H1 (cell line): Measurements from ENCODE around the gene PDIA6. TPM values are rescaled to one million over a fixed set of nuclear protein-coding genes. Genes with fewer than 3 reads are reported as not detected.
A peak's percentile ranks its signal among the peaks of the same experiment; 100 is the strongest.

Experiments
- CTCF ChIA-PET: fragments of 300-600 bp; sonication (Branson Sonifier 250); formaldehyde crosslinking; loops from one replicate; lab custom pipeline; 2021; ENCODE audit not compliant: partially characterized antibody; lab: Charles Lee
- POLR2A ChIA-PET: fragments of 300-600 bp; sonication (Branson Sonifier 250); formaldehyde crosslinking; loops from one replicate; lab custom pipeline; 2021; ENCODE audit warnings: inconsistent platforms; ENCODE audit not compliant: partially characterized antibody; lab: Charles Lee
- DNase-seq, 2 experiments: peaks; one replicate each; pipeline versions ENCODE4 v3.0.0 to v3.0.0-alpha.2; 2010 to 2022; ENCODE audit warnings: low spot score in 2 of 2, low read depth in 1 of 2, mixed read lengths in 1 of 2
- FAIRE-seq: peaks from 2 replicates; lab custom pipeline; 2011; peaks lifted over from hg19 to GRCh38; lab: Jason Lieb, UNC
- H2AFZ ChIP-seq: 2 replicates; pipeline ENCODE4 v1.8.1; 2012; ENCODE audit warnings: low read length, inconsistent platforms
- H2AK5ac ChIP-seq: 2 replicates; pipeline ENCODE4 v1.6.1; 2013; ENCODE audit warnings: low read depth, low read length
- H2BK120ac ChIP-seq: replicated peaks from 2 replicates; pipeline ENCODE3; 2013; ENCODE audit warnings: low read depth, low read length, inconsistent platforms
- H2BK12ac ChIP-seq: 2 replicates; pipeline ENCODE4 v1.6.1; 2013; ENCODE audit warnings: low read depth, low read length
- H2BK15ac ChIP-seq: 2 replicates; pipeline ENCODE4 v1.6.1; 2013; ENCODE audit warnings: low read length
- H2BK20ac ChIP-seq: 2 replicates; pipeline ENCODE4 v1.6.1; 2013; ENCODE audit warnings: low read length
- H2BK5ac ChIP-seq: 2 replicates; pipeline ENCODE4 v1.6.1; 2013; ENCODE audit warnings: low read depth, low read length
- H3K14ac ChIP-seq: 2 replicates; pipeline ENCODE4 v1.6.1; 2013; ENCODE audit warnings: inconsistent platforms; ENCODE audit not compliant: insufficient read length
- H3K18ac ChIP-seq: 2 replicates; pipeline ENCODE4 v1.6.1; 2013; ENCODE audit warnings: low read length; ENCODE audit errors: extremely low read depth
- H3K23ac ChIP-seq: 2 replicates; pipeline ENCODE4 v1.6.1; 2013; ENCODE audit warnings: inconsistent platforms; ENCODE audit not compliant: insufficient read length
- H3K23me2 ChIP-seq: 2 replicates; pipeline ENCODE4 v1.6.1; 2013; ENCODE audit warnings: low read depth, low read length
- H3K27ac ChIP-seq: 2 replicates; pipeline ENCODE4 v1.6.1; 2011; ENCODE audit warnings: low read depth, low read length, inconsistent platforms
- H3K27me3 ChIP-seq, 4 experiments: replicated peaks in 1 of 4; 1 replicate in 1 of 4; 2 replicates in 3 of 4; pipeline versions ENCODE4 v1.6.1 to v1.8.1; 2011 to 2013; ENCODE audit warnings: low read length in 3 of 4, mild to moderate bottlenecking in 3 of 4, inconsistent platforms in 2 of 4, mixed read lengths in 2 of 4, moderate library complexity in 1 of 4; ENCODE audit not compliant: control insufficient read depth in 3 of 4, insufficient read depth in 3 of 4; ENCODE audit errors: extremely low read depth in 1 of 4
- H3K36me3 ChIP-seq, 4 experiments: 2 replicates each; pipeline versions ENCODE4 v1.6.1 to v1.8.1; 2011 to 2013; ENCODE audit warnings: mild to moderate bottlenecking in 4 of 4, low read length in 3 of 4, moderate library complexity in 2 of 4, control low read depth in 1 of 4, inconsistent platforms in 1 of 4; ENCODE audit not compliant: insufficient read depth in 4 of 4, control insufficient read depth in 2 of 4
- H3K4ac ChIP-seq: replicated peaks from 2 replicates; pipeline ENCODE3; 2013; ENCODE audit warnings: low read length, low read depth, mixed read lengths, inconsistent platforms; ENCODE audit not compliant: insufficient read length
- H3K4me1 ChIP-seq, 4 experiments: replicated peaks in 1 of 4; 1 replicate in 1 of 4; 2 replicates in 3 of 4; pipeline versions ENCODE4 v1.6.1 to v1.8.1; 2011 to 2013; ENCODE audit warnings: low read length in 3 of 4, inconsistent platforms in 2 of 4, mixed read lengths in 1 of 4; ENCODE audit not compliant: insufficient read depth in 4 of 4, control insufficient read depth in 3 of 4
- H3K4me2 ChIP-seq, 2 experiments: 2 replicates each; pipeline versions ENCODE4 v1.6.1 to v1.8.1; 2011 to 2013; ENCODE audit warnings: low read depth in 2 of 2, low read length in 2 of 2, control low read depth in 1 of 2, inconsistent platforms in 1 of 2, mild to moderate bottlenecking in 1 of 2; ENCODE audit not compliant: insufficient read depth in 1 of 2
- H3K4me3 ChIP-seq, 4 experiments: fragments of 200-600, 300-600 bp in 1 of 4; sonication (generic), shearing (Covaris generic), sonication (Bioruptor Twin) in 1 of 4; 2 replicates each; pipeline versions ENCODE4 v1.5.1 to v1.8.1; 2011 to 2016; ENCODE audit warnings: low read length in 4 of 4, low read depth in 3 of 4, control low read depth in 2 of 4, inconsistent platforms in 2 of 4, mild to moderate bottlenecking in 2 of 4, mixed read lengths in 1 of 4, moderate library complexity in 1 of 4; ENCODE audit not compliant: insufficient read depth in 2 of 4; ENCODE audit errors: extremely low read depth in 1 of 4
- H3K56ac ChIP-seq: replicated peaks from 2 replicates; pipeline ENCODE3; 2013; ENCODE audit warnings: low read depth, mild to moderate bottlenecking, mixed read lengths, low read length, inconsistent platforms; ENCODE audit not compliant: insufficient read length
- H3K79me1 ChIP-seq: 2 replicates; pipeline ENCODE4 v1.6.1; 2013; ENCODE audit warnings: low read depth, low read length, control low read depth
- H3K79me2 ChIP-seq, 2 experiments: 2 replicates each; pipeline versions ENCODE4 v1.6.1 to v1.8.1; 2012 to 2013; ENCODE audit warnings: low read length in 2 of 2, mild to moderate bottlenecking in 2 of 2, inconsistent platforms in 1 of 2; ENCODE audit not compliant: insufficient read depth in 2 of 2, control insufficient read depth in 1 of 2
- H3K9ac ChIP-seq, 4 experiments: replicated peaks in 1 of 4; 1 replicate in 1 of 4; 2 replicates in 3 of 4; pipeline versions ENCODE4 v1.6.1 to v1.8.1; 2011 to 2013; ENCODE audit warnings: low read depth in 3 of 4, low read length in 3 of 4, control low read depth in 2 of 4, mild to moderate bottlenecking in 2 of 4, moderate library complexity in 2 of 4, inconsistent platforms in 1 of 4; ENCODE audit errors: extremely low read depth in 1 of 4
- H3K9me3 ChIP-seq, 2 experiments: 2 replicates each; pipeline versions ENCODE4 v1.6.1 to v1.8.1; 2012 to 2013; ENCODE audit warnings: mild to moderate bottlenecking in 2 of 2, moderate library complexity in 2 of 2, control low read depth in 1 of 2, inconsistent platforms in 1 of 2, low read depth in 1 of 2, low read length in 1 of 2, mixed read lengths in 1 of 2; ENCODE audit not compliant: insufficient read depth in 2 of 2
- H4K20me1 ChIP-seq, 2 experiments: replicated peaks in 1 of 2; 2 replicates each; pipeline versions ENCODE3 to v1.8.1; 2011 to 2013; ENCODE audit warnings: inconsistent platforms in 2 of 2, low read length in 2 of 2, mild to moderate bottlenecking in 1 of 2; ENCODE audit not compliant: insufficient read depth in 2 of 2, control insufficient read depth in 1 of 2
- H4K5ac ChIP-seq: 2 replicates; pipeline ENCODE4 v1.6.1; 2013; ENCODE audit warnings: low read length, low read depth, mixed read lengths, inconsistent platforms; ENCODE audit not compliant: insufficient read length
- H4K8ac ChIP-seq: 2 replicates; pipeline ENCODE4 v1.8.0; 2013; ENCODE audit warnings: mild to moderate bottlenecking, moderate library complexity, low read length, inconsistent platforms; ENCODE audit not compliant: insufficient read depth; ENCODE audit errors: extremely low read depth
- H4K91ac ChIP-seq: replicated peaks from 2 replicates; pipeline ENCODE3; 2013; ENCODE audit warnings: low read length, mixed read lengths, inconsistent platforms; ENCODE audit not compliant: insufficient read length
- ASH2L ChIP-seq: fragments of 200-600, 300-600 bp; sonication (generic); IDR thresholded peaks from one replicate; pipeline ENCODE4 v1.7.1; 2017; ENCODE audit warnings: low read length
- CREB1 ChIP-seq: IDR thresholded peaks from 2 replicates; pipeline ENCODE4 v1.6.1; 2012; ENCODE audit warnings: inconsistent platforms
- EGR1 ChIP-seq: IDR thresholded peaks from 2 replicates; pipeline ENCODE4 v1.6.1; 2011; ENCODE audit warnings: low read depth, low read length, borderline replicate concordance
- KDM4A ChIP-seq: IDR thresholded peaks from one replicate; pipeline ENCODE4 v1.7.1; 2012; ENCODE audit warnings: low read depth, mild to moderate bottlenecking, moderate library complexity, low read length, inconsistent platforms; ENCODE audit not compliant: severe bottlenecking
- RBBP5 ChIP-seq: IDR thresholded peaks from 2 replicates; pipeline ENCODE4 v1.7.1; 2012; ENCODE audit warnings: low read depth, mild to moderate bottlenecking, inconsistent platforms, low read length, moderate library complexity, borderline replicate concordance
- SP1 ChIP-seq: IDR thresholded peaks from 2 replicates; pipeline ENCODE4 v1.6.1; 2011; ENCODE audit warnings: low read depth, low read length
- SP2 ChIP-seq: IDR thresholded peaks from 2 replicates; pipeline ENCODE4 v1.6.1; 2012; ENCODE audit warnings: mild to moderate bottlenecking, low read length, inconsistent platforms
- TAF1 ChIP-seq: IDR thresholded peaks from 2 replicates; pipeline ENCODE4 v1.6.1; 2011; ENCODE audit warnings: mild to moderate bottlenecking, low read depth, low read length
- WGBS, 2 experiments: shearing (Covaris generic) in 1 of 2; methylation state at CpG; one replicate each; pipeline versions ENCODE4 v1.1.6 to v1.1.7; 2013 to 2015; ENCODE audit warnings: low lambda C conversion rate in 2 of 2, mixed read lengths in 2 of 2, inconsistent platforms in 1 of 2, low coverage in 1 of 2, missing lambda C conversion rate in 1 of 2; ENCODE audit not compliant: insufficient replicate concordance in 2 of 2, insufficient coverage in 1 of 2, insufficient read length in 1 of 2; ENCODE audit errors: extremely low coverage in 1 of 2, missing lambda C conversion rate in 1 of 2; 5-methylcytosine and 5-hydroxymethylcytosine counted together
- long read RNA-seq, 2 experiments: library from RNA in 1 of 2; library from capped mRNA in 1 of 2; stranded (forward); transcript quantifications; one replicate each; pipeline ENCODE4 v2.0.0, GENCODE V29; 2021; ENCODE audit warnings: inconsistent platforms in 1 of 2
- polyA minus RNA-seq, 3 experiments: library from RNA; depleted of rRNA, polyadenylated mRNA; stranded (reverse); fragments of >200 nt; gene quantifications; 1 replicate in 2 of 3; 2 replicates in 1 of 3; pipeline ENCODE4 v1.2.3, GENCODE V29; 2011
- polyA plus RNA-seq, 7 experiments: library from polyadenylated mRNA; depleted of rRNA in 3 of 7; stranded (reverse) in 5 of 7; unstranded in 2 of 7; fragments of >200 nt in 5 of 7; fragments of 200-250 nt in 2 of 7; gene quantifications; 1 replicate in 5 of 7; 2 replicates in 1 of 7; 4 replicates in 1 of 7; pipeline versions ENCODE4 v1.2.1 to v1.2.3, GENCODE V29; 2011 to 2013; ENCODE audit warnings: missing spikeins in 2 of 7, mixed read lengths in 2 of 7
- total RNA-seq: library from RNA; stranded (reverse); fragmentation: NEBNext Ultra II Directional; extraction: Animal tissue kit (Norgen Biotek cat#: 25700); gene quantifications from 2 replicates; pipeline ENCODE4 v1.2.1, GENCODE V29; 2021

PDIA6 gene
- total RNA-seq (383 and 384 TPM in 2 replicates), polyA plus RNA-seq (2011; rRNA removed) (140 and 181 TPM in 2 replicates), polyA minus RNA-seq (2011; rRNA and poly(A)+ RNA removed) (136 and 139 TPM in 2 replicates)
- polyA plus RNA-seq (2011; cell fraction: cytosol; rRNA removed) = 288 TPM
- polyA plus RNA-seq (2011; cell fraction: nucleus; rRNA removed) = 82.8 TPM
- 288 to 306 TPM (median 300 TPM) in 4 replicates for polyA plus RNA-seq (2012, experiment 1 of 2)
- 64.6 TPM for polyA plus RNA-seq (2012, experiment 2 of 2)
- 508 TPM for polyA plus RNA-seq (2013, experiment 1 of 2)
- 560 TPM for polyA plus RNA-seq (2013, experiment 2 of 2)
- 120 TPM for polyA minus RNA-seq (2011; cell fraction: cytosol; rRNA and poly(A)+ RNA removed)
- 54.6 TPM for polyA minus RNA-seq (2011; cell fraction: nucleus; rRNA and poly(A)+ RNA removed)
- long read RNA-seq, experiment 1, transcript PDIA6-201 (13 exons, 2,338 nt) = major isoform, 67 of 523 reads
- long read RNA-seq, experiment 1, partial matches to known transcripts = 435 of 523 reads
- long read RNA-seq, experiment 1, other reads (novel, unspliced or antisense) = 21 of 523 reads
- long read RNA-seq, experiment 2, transcript PDIA6-201 (13 exons, 2,338 nt) = major isoform, 554 of 905 reads
- long read RNA-seq, experiment 2, partial matches to known transcripts = 320 of 905 reads
- long read RNA-seq, experiment 2, other reads (novel, unspliced or antisense) = 30 of 905 reads

GRCh38 chr2:10812362-10813162, at the start of gene PDIA6:
PDIA6 (minus strand) TSS chr2:10812785; CDS start chr2:10812696, 89 bp downstream.
- no peak within 1 kb of the TSS for H2AFZ ChIP-seq
- peak within 1 kb of the TSS; percentile 82; the same call in 1 of the 2 replicates for H3K27ac ChIP-seq
- WGBS, 2 experiments = 3% methylated on average over 20 of the region's 98 CpGs; no CpG with 5 or more reads in 1 of the 2 experiments
- TF ChIP-seq EGR1 (peak; percentile 91; the same call in 1 of the 2 replicates), KDM4A (no peak), CREB1 (peak; percentile 68), ASH2L (no peak), SP1 (peak; percentile 96), SP2 (peak; percentile 67), TAF1 (peak; percentile 73), RBBP5 (peak; percentile 52; the same call in 1 of the 2 replicates)

More at GRCh38 chr2:10812362-10813162, at the start of gene PDIA6:
- H3K14ac ChIP-seq = no peak within 1 kb of the TSS
- peak within 1 kb of the TSS; percentile 97; the same call in 1 of the 2 replicates for H2BK15ac ChIP-seq
- H3K18ac ChIP-seq = peak within 1 kb of the TSS; percentile 60
- H3K9ac ChIP-seq = peak within 1 kb of the TSS; percentile 42 to 98 (median 88)
- H3K23me2 ChIP-seq = peaks cover 8% of the 10 kb centered on the region; the same call in 1 of the 2 replicates
- CTCF ChIA-PET = interaction anchor here (1.0 to 9.5 kb wide), 4 partner anchors 10 to 61 kb away, joined by 3 to 112 read pairs (median 4); no protein-coding TSS in a partner anchor
- H2BK20ac ChIP-seq = no peak within 1 kb of the TSS
- H3K36me3 ChIP-seq = peaks cover 0 to 9% (median 0%) of the 10 kb centered on the region in 4 experiments; a peak in 1 of 8 replicates
- no peak for FAIRE-seq
- no peak within 1 kb of the TSS for H2BK12ac ChIP-seq
- H2AK5ac ChIP-seq = 0 out of 2 replicates have a peak within 1 kb of the TSS, but pooled peaks have one; percentile 90
- peaks cover 14 to 15% of the 10 kb centered on the region in 2 experiments for H4K20me1 ChIP-seq
- H3K56ac ChIP-seq = peak within 1 kb of the TSS; percentile 55
- H3K4me1 ChIP-seq = peaks cover 0 to 15% (median 4%) of the 10 kb centered on the region in 4 experiments; a peak in 6 of 7 replicates
- H2BK5ac ChIP-seq = peak within 1 kb of the TSS; percentile 30; the same call in 1 of the 2 replicates
- H3K4me3 ChIP-seq = peak within 1 kb of the TSS; percentile 56 to 87 (median 69)
- H3K4ac ChIP-seq = peak within 1 kb of the TSS; percentile 12
- H4K91ac ChIP-seq = no peak within 1 kb of the TSS
- no peaks in the 10 kb centered on the region for H3K9me3 ChIP-seq
- peaks cover 7% of the 10 kb centered on the region; the same call in 1 of the 2 replicates for H3K79me1 ChIP-seq
- no peaks in the 10 kb centered on the region; a peak in 2 of 7 replicates for H3K27me3 ChIP-seq
- H2BK120ac ChIP-seq = no peak within 1 kb of the TSS
- H4K5ac ChIP-seq = no peak within 1 kb of the TSS
- H3K79me2 ChIP-seq = peaks cover 41 to 46% of the 10 kb centered on the region in 2 experiments
- POLR2A ChIA-PET = interaction anchor here (0.8 to 1.5 kb wide), 7 partner anchors 8 to 74 kb away, joined by 3 to 5 read pairs (median 4); no protein-coding TSS in a partner anchor
- H3K23ac ChIP-seq = no peak within 1 kb of the TSS
- H3K4me2 ChIP-seq = peak within 1 kb of the TSS; percentile 82 to 100
- H4K8ac ChIP-seq = peak within 1 kb of the TSS; percentile 95
- DNase-seq = peak; percentile 82 to 99
